ENCODE measurements around the gene SEH1L.
A peak's percentile ranks its signal among the peaks of the same experiment; 100 is the strongest.
"Not testable (repeated sequence)": the region's sequence is repeated elsewhere in the genome, so short reads cannot be mapped to it uniquely, and the experiment has no call there.

Gene SEH1L

DNA sequence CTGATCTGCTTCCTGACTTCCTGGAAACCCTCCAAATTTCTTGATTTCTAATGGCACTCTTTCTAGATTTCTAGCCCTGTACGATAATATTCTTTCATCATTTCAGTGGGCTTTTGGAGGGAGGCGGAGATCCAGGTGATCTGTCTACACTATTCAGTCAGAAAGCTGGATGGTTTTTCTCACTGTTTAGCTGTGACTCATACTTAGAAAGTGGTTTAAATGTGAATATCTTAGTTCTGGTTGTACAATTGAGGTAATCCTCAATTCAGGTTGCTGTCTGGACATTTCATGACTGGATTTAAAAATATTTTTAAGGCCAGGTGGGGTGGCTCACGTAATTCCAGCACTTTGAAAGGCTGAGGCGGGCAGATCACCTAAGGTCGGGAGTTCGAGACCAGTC is 20.8 kb downstream of the SEH1L start:
- no peak overlapping the region for H3K27ac ChIP-seq (ENCODE audit: insufficient read depth, low read length, poor library complexity, severe bottlenecking)
- no peaks in the 10 kb centered on the region for H3K27me3 ChIP-seq (replicated peaks; ENCODE audit: control insufficient read depth, insufficient read depth, low read length, poor library complexity, severe bottlenecking)
- peaks cover 14% of the 10 kb centered on the region for H3K36me3 ChIP-seq (ENCODE audit: control insufficient read depth, insufficient read depth, low read length)
- no peak for DNase-seq
- no peaks in the 10 kb centered on the region for H3K9me3 ChIP-seq (ENCODE audit: control insufficient read depth, low read length)
- no peak overlapping the region for H3K4me3 ChIP-seq (ENCODE audit: insufficient read depth, low read depth, low read length, poor library complexity, severe bottlenecking)
- no peaks in the 10 kb centered on the region for H3K4me1 ChIP-seq (ENCODE audit: control insufficient read depth, insufficient read depth, low read length, poor library complexity, severe bottlenecking)

DNA sequence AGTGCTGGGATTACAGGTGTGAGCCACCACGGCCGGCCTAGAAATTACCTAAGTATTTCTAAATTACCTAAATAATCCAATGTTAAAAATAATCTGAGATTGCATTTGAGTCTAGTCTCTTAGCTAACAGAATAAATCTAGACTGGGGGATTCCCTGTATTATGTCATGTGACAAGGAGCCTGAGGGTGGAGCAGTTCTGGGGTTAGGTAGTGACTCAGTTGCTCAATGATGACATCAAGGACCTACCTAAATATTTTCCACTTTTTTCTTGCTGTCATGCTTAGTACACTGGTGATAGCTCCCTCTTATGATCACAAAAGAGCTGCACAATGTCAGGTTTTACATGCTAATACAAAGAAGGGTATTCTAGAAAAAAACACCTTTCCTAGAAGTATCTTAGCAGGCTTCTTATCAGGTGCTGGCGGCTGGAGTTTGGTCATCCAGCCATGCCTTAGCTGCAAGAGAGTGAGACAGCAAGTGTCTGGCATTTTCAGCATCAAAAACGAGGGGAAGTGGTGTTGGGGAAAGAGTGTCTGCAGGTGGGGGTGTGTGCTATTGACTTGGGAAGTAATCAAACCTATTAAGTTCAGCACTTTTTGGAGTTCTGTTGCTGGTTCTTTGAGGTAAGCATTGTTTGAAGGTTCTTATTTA is 25.9 kb downstream of the SEH1L start:
- H3K27me3 ChIP-seq (replicated peaks; ENCODE audit: control insufficient read depth, insufficient read depth, low read length, poor library complexity, severe bottlenecking) = no peaks in the 10 kb centered on the region
- H3K27ac ChIP-seq (ENCODE audit: insufficient read depth, low read length, poor library complexity, severe bottlenecking) = no peak overlapping the region
- no peaks in the 10 kb centered on the region for H3K9me3 ChIP-seq (ENCODE audit: control insufficient read depth, low read length)
- H3K4me1 ChIP-seq (ENCODE audit: control insufficient read depth, insufficient read depth, low read length, poor library complexity, severe bottlenecking) = no peaks in the 10 kb centered on the region
- peaks cover 33% of the 10 kb centered on the region for H3K36me3 ChIP-seq (ENCODE audit: control insufficient read depth, insufficient read depth, low read length)
- no peak overlapping the region for H3K4me3 ChIP-seq (ENCODE audit: insufficient read depth, low read depth, low read length, poor library complexity, severe bottlenecking)
- no peak for DNase-seq

DNA sequence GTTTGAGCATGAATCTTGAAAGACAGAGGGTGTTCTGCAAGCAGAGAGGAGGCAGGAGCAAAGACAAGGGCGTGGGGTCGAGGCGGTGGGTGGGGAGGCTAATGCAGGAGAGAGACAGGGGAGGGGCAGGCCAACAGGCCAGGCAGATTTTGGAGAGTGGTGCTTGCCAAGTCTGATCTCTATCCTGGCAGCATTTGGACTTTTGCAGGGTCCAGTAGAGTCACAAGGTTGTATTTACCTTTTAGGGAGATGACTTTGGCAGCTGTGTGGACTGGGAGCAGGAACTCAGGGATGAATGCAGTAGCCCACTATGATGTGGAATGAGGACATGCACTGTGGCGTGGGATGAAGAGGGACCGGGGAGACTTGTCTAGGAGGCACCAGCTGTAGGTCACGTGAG is 27.7 kb downstream of the SEH1L start:
- H3K36me3 ChIP-seq (ENCODE audit: control insufficient read depth, insufficient read depth, low read length) = peaks cover 33% of the 10 kb centered on the region
- H3K27me3 ChIP-seq (replicated peaks; ENCODE audit: control insufficient read depth, insufficient read depth, low read length, poor library complexity, severe bottlenecking) = no peaks in the 10 kb centered on the region
- no peak overlapping the region for H3K4me3 ChIP-seq (ENCODE audit: insufficient read depth, low read depth, low read length, poor library complexity, severe bottlenecking)
- no peaks in the 10 kb centered on the region for H3K4me1 ChIP-seq (ENCODE audit: control insufficient read depth, insufficient read depth, low read length, poor library complexity, severe bottlenecking)
- H3K9me3 ChIP-seq (ENCODE audit: control insufficient read depth, low read length) = no peaks in the 10 kb centered on the region
- DNase-seq = no peak
- no peak overlapping the region for H3K27ac ChIP-seq (ENCODE audit: insufficient read depth, low read length, poor library complexity, severe bottlenecking)

DNA sequence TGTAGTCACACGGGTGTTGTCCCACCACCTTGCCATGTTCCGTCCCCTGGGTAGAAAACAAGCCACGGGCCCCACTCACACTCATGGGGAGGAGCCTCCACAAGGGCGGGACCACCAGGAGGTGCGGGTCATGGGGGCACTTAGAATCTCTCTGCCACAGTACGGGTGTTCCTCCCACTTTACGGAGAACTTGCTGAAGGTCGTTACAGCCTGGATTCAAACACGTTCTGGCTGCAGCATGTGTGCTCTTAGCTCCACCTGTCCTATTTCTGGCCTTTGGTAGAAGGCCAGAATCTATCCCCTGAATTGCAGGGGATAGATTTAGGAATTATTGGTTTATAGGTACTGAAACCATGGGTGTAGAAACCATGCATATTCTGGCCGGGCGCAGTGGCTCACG is 28.5 kb downstream of the SEH1L start:
- H3K27ac ChIP-seq (ENCODE audit: insufficient read depth, low read length, poor library complexity, severe bottlenecking) = no peak overlapping the region
- H3K36me3 ChIP-seq (ENCODE audit: control insufficient read depth, insufficient read depth, low read length) = peaks cover 32% of the 10 kb centered on the region
- no peaks in the 10 kb centered on the region for H3K9me3 ChIP-seq (ENCODE audit: control insufficient read depth, low read length)
- no peak for DNase-seq
- H3K4me3 ChIP-seq (ENCODE audit: insufficient read depth, low read depth, low read length, poor library complexity, severe bottlenecking) = no peak overlapping the region
- H3K4me1 ChIP-seq (ENCODE audit: control insufficient read depth, insufficient read depth, low read length, poor library complexity, severe bottlenecking) = no peaks in the 10 kb centered on the region
- H3K27me3 ChIP-seq (replicated peaks; ENCODE audit: control insufficient read depth, insufficient read depth, low read length, poor library complexity, severe bottlenecking) = no peaks in the 10 kb centered on the region

DNA sequence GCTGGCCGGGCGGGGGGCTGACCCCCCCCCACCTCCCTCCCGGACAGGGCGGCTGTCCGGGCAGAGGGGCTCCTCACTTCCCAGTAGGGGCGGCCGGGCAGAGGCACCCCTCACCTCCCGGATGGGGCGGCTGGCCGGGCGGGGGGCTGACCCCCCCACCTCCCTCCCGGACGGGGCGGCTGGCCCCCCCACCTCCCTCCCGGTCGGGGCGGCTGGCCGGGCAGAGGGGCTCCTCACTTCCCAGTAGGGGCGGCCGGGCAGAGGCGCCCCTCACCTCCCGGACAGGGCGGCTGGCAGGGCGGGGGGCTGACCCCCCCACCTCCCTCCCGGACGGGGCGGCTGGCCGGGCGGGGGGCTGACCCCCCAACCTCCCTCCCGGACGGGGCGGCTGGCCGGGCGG is 32.3 kb downstream of the SEH1L start:
- not testable (repeated sequence) for H3K27me3 ChIP-seq (replicated peaks; ENCODE audit: control insufficient read depth, insufficient read depth, low read length, poor library complexity, severe bottlenecking); DNase-seq; H3K27ac ChIP-seq (ENCODE audit: insufficient read depth, low read length, poor library complexity, severe bottlenecking); H3K9me3 ChIP-seq (ENCODE audit: control insufficient read depth, low read length); H3K4me1 ChIP-seq (ENCODE audit: control insufficient read depth, insufficient read depth, low read length, poor library complexity, severe bottlenecking); H3K4me3 ChIP-seq (ENCODE audit: insufficient read depth, low read depth, low read length, poor library complexity, severe bottlenecking)
- H3K36me3 ChIP-seq (ENCODE audit: control insufficient read depth, insufficient read depth, low read length) = peaks cover 39% of the 10 kb centered on the region

DNA sequence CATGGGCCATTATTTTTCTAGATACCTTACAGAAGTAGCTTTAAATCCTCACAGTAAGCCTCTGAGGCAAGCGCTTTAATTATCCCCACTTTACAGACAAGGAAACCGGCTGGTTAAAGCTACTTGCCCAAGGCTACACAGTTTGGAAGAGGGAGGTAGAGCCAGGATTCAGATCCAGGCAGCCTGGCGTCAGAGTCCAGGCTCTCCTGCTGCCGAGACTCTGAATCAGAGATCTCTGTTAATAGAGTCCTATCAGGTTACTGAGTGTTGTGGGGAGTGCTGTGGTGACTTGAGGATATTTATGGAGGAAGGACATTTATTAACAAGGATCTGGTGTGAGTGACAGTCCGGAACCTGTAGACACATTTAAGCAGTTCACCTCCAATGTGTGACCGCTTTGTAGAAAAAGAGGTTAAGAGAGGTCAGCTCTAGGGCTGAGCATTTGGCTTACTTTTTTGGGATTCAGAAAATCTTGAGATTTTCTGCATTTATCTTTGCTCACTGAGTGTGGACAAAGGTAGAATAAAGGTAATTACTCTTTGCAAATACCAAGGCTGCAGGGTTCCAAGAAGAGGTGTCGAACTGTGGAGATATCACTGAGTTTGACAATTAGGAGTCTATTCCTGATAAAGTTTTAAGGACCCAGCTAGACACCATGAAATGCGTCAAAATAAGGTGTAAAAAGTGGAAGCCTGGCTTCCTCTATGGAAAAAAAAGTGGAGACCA is 41.7 kb downstream of the SEH1L start:
- no peaks in the 10 kb centered on the region for H3K9me3 ChIP-seq (ENCODE audit: control insufficient read depth, low read length)
- no peak overlapping the region for H3K27ac ChIP-seq (ENCODE audit: insufficient read depth, low read length, poor library complexity, severe bottlenecking)
- H3K4me3 ChIP-seq (ENCODE audit: insufficient read depth, low read depth, low read length, poor library complexity, severe bottlenecking) = no peak overlapping the region
- H3K27me3 ChIP-seq (replicated peaks; ENCODE audit: control insufficient read depth, insufficient read depth, low read length, poor library complexity, severe bottlenecking) = no peaks in the 10 kb centered on the region
- no peaks in the 10 kb centered on the region for H3K36me3 ChIP-seq (ENCODE audit: control insufficient read depth, insufficient read depth, low read length)
- peaks cover 10% of the 10 kb centered on the region for H3K4me1 ChIP-seq (ENCODE audit: control insufficient read depth, insufficient read depth, low read length, poor library complexity, severe bottlenecking)
- no peak for DNase-seq

DNA sequence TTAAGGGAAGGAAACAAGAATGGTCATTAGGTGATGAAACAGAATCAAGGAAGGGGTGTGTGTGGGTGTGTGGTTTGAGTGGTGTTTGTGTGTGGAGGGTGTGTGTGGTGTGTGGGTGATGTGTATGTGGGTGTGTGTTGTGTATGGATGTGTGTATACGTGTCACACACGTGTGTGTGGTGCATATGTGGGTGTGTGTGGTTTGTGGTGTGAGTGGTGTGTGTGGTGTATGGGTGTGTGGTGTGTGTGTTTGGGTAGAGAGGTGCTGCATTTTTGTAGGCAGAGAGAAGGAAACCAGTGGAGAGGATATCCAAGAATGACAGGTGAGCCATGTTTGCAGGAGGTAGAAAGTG is 42.3 kb downstream of the SEH1L start:
- Histone ChIP-seq H3K4me1 (ENCODE audit: control insufficient read depth, insufficient read depth, low read length, poor library complexity, severe bottlenecking) (peaks cover 10% of the 10 kb centered on the region), H3K36me3 (ENCODE audit: control insufficient read depth, insufficient read depth, low read length) (no peaks in the 10 kb centered on the region), H3K27ac (ENCODE audit: insufficient read depth, low read length, poor library complexity, severe bottlenecking) (no peak overlapping the region), H3K27me3 (replicated peaks; ENCODE audit: control insufficient read depth, insufficient read depth, low read length, poor library complexity, severe bottlenecking) (no peaks in the 10 kb centered on the region), H3K9me3 (ENCODE audit: control insufficient read depth, low read length) (no peaks in the 10 kb centered on the region), H3K4me3 (ENCODE audit: insufficient read depth, low read depth, low read length, poor library complexity, severe bottlenecking) (no peak overlapping the region)
- no peak for DNase-seq

DNA sequence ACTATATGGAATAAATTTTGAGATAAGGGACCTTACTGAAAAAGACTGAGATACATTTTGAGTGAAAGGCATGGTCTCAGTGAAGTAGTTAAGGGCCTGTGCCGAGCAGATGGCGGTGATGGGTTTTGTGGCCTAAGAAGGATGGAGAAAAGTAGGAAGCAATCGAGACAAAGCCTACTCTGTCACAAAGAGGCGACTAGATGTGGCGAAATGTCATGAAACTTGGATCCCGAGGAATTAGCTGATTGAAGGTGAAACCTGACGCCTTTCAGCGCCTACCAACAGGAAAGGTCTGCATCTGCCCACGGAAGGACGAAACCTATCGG is 42.8 kb downstream of the SEH1L start:
- peaks cover 10% of the 10 kb centered on the region for H3K4me1 ChIP-seq (ENCODE audit: control insufficient read depth, insufficient read depth, low read length, poor library complexity, severe bottlenecking)
- no peaks in the 10 kb centered on the region for H3K9me3 ChIP-seq (ENCODE audit: control insufficient read depth, low read length)
- H3K36me3 ChIP-seq (ENCODE audit: control insufficient read depth, insufficient read depth, low read length) = no peaks in the 10 kb centered on the region
- H3K27me3 ChIP-seq (replicated peaks; ENCODE audit: control insufficient read depth, insufficient read depth, low read length, poor library complexity, severe bottlenecking) = no peaks in the 10 kb centered on the region
- H3K27ac ChIP-seq (ENCODE audit: insufficient read depth, low read length, poor library complexity, severe bottlenecking) = peak overlapping the region; percentile 58
- H3K4me3 ChIP-seq (ENCODE audit: insufficient read depth, low read depth, low read length, poor library complexity, severe bottlenecking) = peak overlapping the region; percentile 85
- DNase-seq = no peak

DNA sequence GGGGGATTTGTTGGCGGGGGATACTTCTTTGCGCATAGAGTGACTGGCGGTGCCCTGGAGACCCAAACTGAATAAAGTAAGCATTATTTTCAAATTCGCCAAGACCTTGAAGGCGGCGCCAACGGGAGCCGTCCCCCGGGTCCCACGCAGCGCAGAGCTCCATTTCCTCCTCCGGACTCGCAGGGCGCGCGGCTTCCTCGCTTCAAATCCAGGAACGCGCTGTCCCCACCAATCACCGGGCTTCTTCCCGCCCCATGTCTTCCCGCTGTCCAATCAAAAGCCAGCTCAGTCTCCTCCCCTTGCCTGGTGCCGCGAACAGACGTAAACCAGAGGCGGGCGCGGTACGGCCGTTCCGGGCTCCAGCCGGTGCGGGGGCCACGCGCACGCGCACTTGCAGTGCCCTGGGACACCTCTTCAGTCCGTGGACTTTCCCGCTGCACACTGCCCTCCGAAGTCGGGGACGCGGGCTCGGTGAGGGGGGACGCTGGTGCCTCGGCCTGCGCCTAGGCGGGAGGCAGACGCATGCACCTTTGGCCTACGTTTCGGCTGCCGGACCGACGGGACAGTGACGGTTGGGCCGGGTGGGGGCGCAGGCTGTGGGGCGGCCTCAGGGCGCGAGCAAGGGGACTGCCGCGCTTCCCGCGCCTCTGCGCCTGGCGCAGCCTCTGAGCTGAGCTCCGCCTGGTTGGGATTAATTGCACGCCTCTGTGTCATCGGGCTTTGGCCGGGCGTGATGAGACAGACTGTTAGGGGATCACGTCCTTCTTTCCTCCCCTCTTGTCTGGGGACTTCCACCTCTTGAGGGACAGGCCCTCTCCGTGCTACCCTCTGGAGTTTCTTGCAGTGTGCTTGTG is 43.4 kb downstream of the SEH1L start, which contains the start of gene CEP192:
Gene CEP192, plus strand, starts transcription at position 396 of the 854 bp plus-strand sequence. CDS start 8,063 bp downstream, outside the sequence.
- H3K27me3 ChIP-seq (replicated peaks; ENCODE audit: control insufficient read depth, insufficient read depth, low read length, poor library complexity, severe bottlenecking) = no peaks in the 10 kb centered on the region

DNA sequence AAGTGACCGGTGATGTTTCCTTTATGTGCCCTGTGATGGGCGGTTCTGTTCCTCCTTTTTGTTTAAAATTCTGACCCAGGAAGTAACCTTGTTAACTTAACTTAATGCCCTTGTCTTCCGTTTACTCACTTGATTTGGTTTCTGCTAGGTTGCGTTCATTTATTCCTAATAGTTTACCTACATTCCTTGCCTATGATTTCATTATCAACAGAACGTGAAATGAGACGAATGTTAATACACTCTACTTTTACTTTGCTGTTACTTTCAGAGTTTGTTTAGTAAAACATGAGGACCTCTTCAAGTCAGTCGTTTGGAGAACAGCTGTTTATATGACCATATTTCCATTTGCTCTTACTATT is 44.0 kb downstream of the SEH1L start:
- H3K36me3 ChIP-seq (ENCODE audit: control insufficient read depth, insufficient read depth, low read length) = no peaks in the 10 kb centered on the region
- H3K27me3 ChIP-seq (replicated peaks; ENCODE audit: control insufficient read depth, insufficient read depth, low read length, poor library complexity, severe bottlenecking) = no peaks in the 10 kb centered on the region
- peak overlapping the region; percentile 85 for H3K4me3 ChIP-seq (ENCODE audit: insufficient read depth, low read depth, low read length, poor library complexity, severe bottlenecking)
- DNase-seq = no peak
- peaks cover 10% of the 10 kb centered on the region for H3K4me1 ChIP-seq (ENCODE audit: control insufficient read depth, insufficient read depth, low read length, poor library complexity, severe bottlenecking)
- peak overlapping the region; percentile 89 for H3K27ac ChIP-seq (ENCODE audit: insufficient read depth, low read length, poor library complexity, severe bottlenecking)
- H3K9me3 ChIP-seq (ENCODE audit: control insufficient read depth, low read length) = no peaks in the 10 kb centered on the region

More for the DNA sequence above, 43.4 kb downstream of the SEH1L start, which contains the start of gene CEP192:
- H3K9me3 ChIP-seq (ENCODE audit: control insufficient read depth, low read length) = no peaks in the 10 kb centered on the region
- no peaks in the 10 kb centered on the region for H3K36me3 ChIP-seq (ENCODE audit: control insufficient read depth, insufficient read depth, low read length)
- H3K4me3 ChIP-seq (ENCODE audit: insufficient read depth, low read depth, low read length, poor library complexity, severe bottlenecking) = peak within 1 kb of the TSS; percentile 85
- peaks cover 10% of the 10 kb centered on the region for H3K4me1 ChIP-seq (ENCODE audit: control insufficient read depth, insufficient read depth, low read length, poor library complexity, severe bottlenecking)
- peak within 1 kb of the TSS; percentile 89 for H3K27ac ChIP-seq (ENCODE audit: insufficient read depth, low read length, poor library complexity, severe bottlenecking)
- peak; percentile 94 to 97 (median 97) for DNase-seq

Measured in effector memory CD4-positive, alpha-beta T cell (primary cell).